Fibroblast of lung (primary cell): ENCODE data around the gene TSGA10IP.

ENCODE experiments used
- CTCF ChIP-seq, 2 donors: IDR thresholded peaks in 1 of 2; conservative IDR thresholded peaks in 1 of 2; 1 replicate in 1 of 2; 2 replicates in 1 of 2; pipeline ENCODE4 v1.5.1; 2011 to 2012; ENCODE audit warnings: low read length in 2 of 2, control low read depth in 1 of 2, inconsistent platforms in 1 of 2, low read depth in 1 of 2, mild to moderate bottlenecking in 1 of 2
- EZH2 ChIP-seq: IDR thresholded peaks from 2 replicates; pipeline ENCODE4 v1.5.1; 2012; ENCODE audit warnings: low read length, control low read depth, mild to moderate bottlenecking; ENCODE audit errors: missing control alignments

- TF ChIP-seq CTCF (conservative IDR thresholded peaks at IDR 0.05 in 1 of 2, IDR thresholded peaks at IDR 0.05 in 1 of 2; ENCODE audit: low read depth in 1 of 2, low read length in 2 of 2) (no peak), EZH2 (no peak)
Observed at GRCh38 chr11:65912845-65913244, 32.4 kb upstream of the TSGA10IP start.
